SK-N-SH (cell line): ENCODE measurements around the gene SPEG. TPM values are rescaled to one million over a fixed set of nuclear protein-coding genes. Genes with fewer than 3 reads are reported as not detected.

Experiments
- CTCF ChIA-PET: fragments of 300-600, 350-600 bp; formaldehyde crosslinking; extraction: SDS; loops from one replicate; lab custom pipeline; 2021; lab: Yijun Ruan, JAX
- POLR2A ChIA-PET: fragments of 350-600 bp; sonication (Branson Sonifier 250); formaldehyde crosslinking; extraction: SDS; loops from one replicate; lab custom pipeline; 2020; ENCODE audit warnings: antibody characterized with exemption, inconsistent platforms; lab: Yijun Ruan, JAX
- DNase-seq: peaks from one replicate; pipeline ENCODE4 v3.0.0; 2012
- H2AFZ ChIP-seq: fragments of 200-600 bp; sonication (generic); 2 replicates; pipeline ENCODE4 v1.8.1; 2016; ENCODE audit warnings: antibody characterized with exemption, mild to moderate bottlenecking, low read depth
- H3F3A ChIP-seq: fragments of 200-600 bp; sonication (generic); replicated peaks from 2 replicates; pipeline ENCODE3; 2016; ENCODE audit warnings: antibody characterized with exemption, mild to moderate bottlenecking; ENCODE audit not compliant: insufficient read depth
- H3K27ac ChIP-seq, 2 experiments: fragments of 200-500 bp in 1 of 2; fragments of 200-600 bp in 1 of 2; sonication (Bioruptor generic) in 1 of 2; sonication (generic), shearing (Covaris generic) in 1 of 2; 2 replicates each; pipeline versions ENCODE4 v1.5.1 to v1.6.1; 2014 to 2016; ENCODE audit warnings: low read depth in 2 of 2, inconsistent platforms in 1 of 2, low read length in 1 of 2, mild to moderate bottlenecking in 1 of 2, mixed read lengths in 1 of 2
- H3K27me3 ChIP-seq: fragments of 200-600 bp; sonication (generic), shearing (Covaris generic); 2 replicates; pipeline ENCODE4 v1.6.1; 2016; ENCODE audit warnings: mixed run types; ENCODE audit not compliant: insufficient read depth
- H3K36me3 ChIP-seq, 2 experiments: fragments of 200-500 bp in 1 of 2; fragments of 200-600 bp in 1 of 2; sonication (Bioruptor generic) in 1 of 2; sonication (generic) in 1 of 2; replicated peaks in 1 of 2; 2 replicates each; pipeline versions ENCODE3 to v1.5.1; 2014 to 2016; ENCODE audit warnings: low read length in 1 of 2, mild to moderate bottlenecking in 1 of 2; ENCODE audit not compliant: insufficient read depth in 2 of 2, control insufficient read depth in 1 of 2
- H3K4me1 ChIP-seq, 2 experiments: fragments of 200-500 bp in 1 of 2; fragments of 200-600 bp in 1 of 2; sonication (Bioruptor generic) in 1 of 2; sonication (generic), shearing (Covaris generic) in 1 of 2; 2 replicates each; pipeline versions ENCODE4 v1.5.1 to v1.6.1; 2014 to 2016; ENCODE audit warnings: low read depth in 1 of 2, low read length in 1 of 2, mixed run types in 1 of 2; ENCODE audit not compliant: insufficient read depth in 2 of 2, control insufficient read depth in 1 of 2
- H3K4me2 ChIP-seq: fragments of 200-600 bp; sonication (generic), shearing (Covaris generic); 2 replicates; pipeline ENCODE4 v1.6.1; 2017; ENCODE audit warnings: mixed run types
- H3K4me3 ChIP-seq, 2 experiments: fragments of 200-500 bp in 1 of 2; fragments of 200-600 bp in 1 of 2; sonication (Bioruptor generic) in 1 of 2; sonication (generic), shearing (Covaris generic) in 1 of 2; 2 replicates each; pipeline versions ENCODE4 v1.5.1 to v1.8.1; 2014 to 2016; ENCODE audit warnings: low read depth in 2 of 2, inconsistent platforms in 1 of 2, low read length in 1 of 2, mild to moderate bottlenecking in 1 of 2, mixed read lengths in 1 of 2, moderate library complexity in 1 of 2
- H3K79me2 ChIP-seq: fragments of 200-600 bp; sonication (generic); 2 replicates; pipeline ENCODE4 v1.8.1; 2017; ENCODE audit warnings: mild to moderate bottlenecking; ENCODE audit not compliant: insufficient read depth
- H3K9ac ChIP-seq: fragments of 200-600 bp; sonication (generic); 2 replicates; pipeline ENCODE4 v1.6.1; 2017; ENCODE audit warnings: mixed run types
- H3K9me2 ChIP-seq: fragments of 200-600 bp; sonication (generic); 2 replicates; pipeline ENCODE4 v1.6.1; 2017; ENCODE audit warnings: mixed run types
- H3K9me3 ChIP-seq: fragments of 200-600 bp; sonication (generic); 2 replicates; pipeline ENCODE4 v1.6.1; 2017; ENCODE audit warnings: mixed run types, mild to moderate bottlenecking, moderate library complexity
- H4K20me1 ChIP-seq: fragments of 200-600 bp; sonication (generic); 2 replicates; pipeline ENCODE4 v1.6.1; 2017; ENCODE audit warnings: mild to moderate bottlenecking, mixed run types; ENCODE audit not compliant: insufficient read depth
- CTCF ChIP-seq: fragments of 200-600 bp; sonication (generic); IDR thresholded peaks from 2 replicates; pipeline ENCODE4 v1.6.1; 2017; ENCODE audit warnings: antibody characterized with exemption, mild to moderate bottlenecking, moderate library complexity
- EP300 ChIP-seq, 2 experiments: IDR thresholded peaks; 2 replicates each; pipeline versions ENCODE4 v1.4.0 to v1.6.1; 2012; ENCODE audit warnings: borderline replicate concordance in 1 of 2, low read depth in 1 of 2, low read length in 1 of 2
- FOXJ3 ChIP-seq: sonication (generic); formaldehyde crosslinking; IDR thresholded peaks from 2 replicates; pipeline ENCODE4 v1.5.1; 2020; ENCODE audit warnings: mild to moderate bottlenecking, missing genetic modification reagents
- JUND ChIP-seq: IDR thresholded peaks from 2 replicates; pipeline ENCODE4 v1.4.0; 2012
- NRF1 ChIP-seq: IDR thresholded peaks from 2 replicates; pipeline ENCODE4 v1.6.1; 2012; ENCODE audit warnings: low read depth, mild to moderate bottlenecking, low read length
- PBX3 ChIP-seq: IDR thresholded peaks from 2 replicates; pipeline ENCODE4; 2012
- POLR2AphosphoS5 ChIP-seq: IDR thresholded peaks from 2 replicates; pipeline ENCODE4 v1.6.1; 2012; ENCODE audit warnings: low read depth, low read length
- RAD21 ChIP-seq: IDR thresholded peaks from 2 replicates; pipeline ENCODE4 v1.6.1; 2012; ENCODE audit warnings: mild to moderate bottlenecking, low read length
- RFX5 ChIP-seq: IDR thresholded peaks from 2 replicates; pipeline ENCODE4 v1.6.1; 2012; ENCODE audit warnings: mild to moderate bottlenecking, improper control_type of control experiment, low read length
- SIN3A ChIP-seq: IDR thresholded peaks from 2 replicates; pipeline ENCODE4 v1.6.1; 2012; ENCODE audit warnings: low read depth, mild to moderate bottlenecking, low read length, moderate library complexity, borderline replicate concordance
- TAF1 ChIP-seq: IDR thresholded peaks from 2 replicates; pipeline ENCODE4 v1.6.1; 2012; ENCODE audit warnings: low read depth, mild to moderate bottlenecking, low read length, moderate library complexity, borderline replicate concordance
- TCF12 ChIP-seq: IDR thresholded peaks from 2 replicates; pipeline ENCODE4 v1.4.0; 2012
- ZBTB33 ChIP-seq: IDR thresholded peaks from 2 replicates; pipeline ENCODE4 v1.4.0; 2012; ENCODE audit warnings: low read depth, borderline replicate concordance
- whole genome bisulfite sequencing: methylation state at CpG from one replicate; pipeline ENCODE4 v1.1.6; 2017; ENCODE audit warnings: low lambda C conversion rate; 5-methylcytosine and 5-hydroxymethylcytosine counted together
- polyA plus RNA-seq, 3 experiments: library from polyadenylated mRNA; depleted of rRNA; stranded (reverse); fragments of >200 nt; gene quantifications; 2 replicates each; pipeline ENCODE4 v1.2.3, GENCODE V29; 2012

The SPEG gene
- polyA plus RNA-seq, 1 of the 3 experiments (the other 2 are of a cell fraction), result 107 TPM

- Histone ChIP-seq H4K20me1 (no peaks in the 10 kb centered on the region), H3K4me3 (no peak overlapping the region), H3K4me1 (peaks cover 12 to 94% of the 10 kb centered on the region in 2 experiments; a peak in 2 of 4 replicates), H3K79me2 (no peaks in the 10 kb centered on the region), H3K27ac (no peak overlapping the region), H3K36me3 (no peaks in the 10 kb centered on the region), H3K4me2 (no peak overlapping the region), H3K9ac (no peak overlapping the region), H2AFZ (no peak overlapping the region), H3K27me3 (peaks cover 33% of the 10 kb centered on the region), H3F3A (no peaks in the 10 kb centered on the region), H3K9me3 (no peaks in the 10 kb centered on the region), H3K9me2 (no peaks in the 10 kb centered on the region)
- no peak for DNase-seq
- TF ChIP-seq FOXJ3 (CRISPR knock-in tag), result no peak
- no peak for TF ChIP-seq CTCF
- TF ChIP-seq JUND, result no peak
- TF ChIP-seq PBX3, result no peak
- ChIA-PET POLR2A (interaction anchor here (13.5 kb wide), 1 partner anchor 10 kb away, joined by 210 read pairs; no protein-coding TSS in a partner anchor), CTCF (interaction anchor here (1.6 to 62.1 kb wide), 4 partner anchors 2 to 114 kb away, joined by 5 to 2824 read pairs (median 1418); partner anchors contain the start of genes ASIC4, CHPF, GMPPA and TMEM198)
- WGBS, result 79% methylated on average over 7 of the region's 7 CpGs
Measured at GRCh38 chr2:219516888-219517287, 82.2 kb downstream of the SPEG start.

- Histone ChIP-seq H3K27ac (no peak overlapping the region), H3K9me3 (no peaks in the 10 kb centered on the region), H3K4me3 (no peak overlapping the region), H4K20me1 (no peaks in the 10 kb centered on the region), H3K9me2 (no peaks in the 10 kb centered on the region), H3K36me3 (no peaks in the 10 kb centered on the region), H3K4me1 (peaks cover 12 to 84% of the 10 kb centered on the region in 2 experiments; a peak in 1 of 4 replicates), H3K27me3 (peaks cover 30% of the 10 kb centered on the region), H3F3A (no peaks in the 10 kb centered on the region), H3K79me2 (no peaks in the 10 kb centered on the region), H3K4me2 (no peak overlapping the region), H3K9ac (no peak overlapping the region), H2AFZ (no peak overlapping the region)
- CTCF ChIA-PET, result interaction anchor here (0.8 to 62.1 kb wide), 6 partner anchors 3 to 223 kb away, joined by 4 to 2824 read pairs (median 140); partner anchors contain the start of genes ASIC4, CHPF, GMPPA and TMEM198
- POLR2A ChIA-PET, result interaction anchor here (0.8 to 13.5 kb wide), 3 partner anchors 9 to 42 kb away, joined by 3 to 210 read pairs (median 36); no protein-coding TSS in a partner anchor
- no peak for DNase-seq
- no peak for TF ChIP-seq POLR2AphosphoS5
- TF ChIP-seq SIN3A, result no peak
- TF ChIP-seq JUND, result no peak
- TF ChIP-seq EP300 (IDR thresholded peaks at IDR 0.05; ENCODE audit: borderline replicate concordance in 1 of 2, low read depth in 1 of 2, low read length in 1 of 2), result no peak
- no peak for TF ChIP-seq ZBTB33
- TF ChIP-seq TAF1, result no peak
- TF ChIP-seq TCF12, result no peak
- no peak for TF ChIP-seq RAD21
- TF ChIP-seq RFX5, result no peak
- TF ChIP-seq NRF1, result no peak
- WGBS, result 65% methylated on average over 10 of the region's 10 CpGs
Measured at GRCh38 chr2:219517954-219518778, 83.5 kb downstream of the SPEG start.
